Femur (tissue), 1 donor: ENCODE measurements around the gene SMCO2.

Source experiments
- DNase-seq: peaks from one replicate; pipeline ENCODE4 v3.0.0-alpha.2; 2017

SMCO2 gene

DNA sequence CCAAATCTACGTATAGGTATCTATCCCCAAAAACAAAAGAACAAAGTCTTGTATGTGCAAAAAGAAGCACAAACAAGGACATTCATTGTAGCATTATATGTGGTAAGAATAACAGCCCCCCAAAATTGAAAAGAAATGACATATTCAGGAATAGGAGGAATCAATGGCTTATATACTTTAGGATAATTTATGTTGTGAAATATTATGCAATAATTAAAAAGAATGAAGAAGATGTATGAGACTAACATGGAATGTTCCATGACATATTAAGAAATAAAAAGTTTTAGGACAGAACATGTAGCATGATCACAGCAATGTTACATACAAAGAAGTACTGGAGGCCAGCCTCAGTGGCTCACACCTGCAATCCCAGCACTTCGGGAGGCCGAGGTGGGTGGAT, 9.1 kb downstream of the SMCO2 start:
- no peak for DNase-seq

- no peak for DNase-seq
Observed at GRCh38 chr12:27456618-27457017, 10.1 kb downstream of the SMCO2 start.

GRCh38 chr12:27460471-27460978, 14.0 kb downstream of the SMCO2 start:
- no peak for DNase-seq

- DNase-seq, result no peak
Observed at GRCh38 chr12:27462151-27462694, 15.7 kb downstream of the SMCO2 start.

DNA sequence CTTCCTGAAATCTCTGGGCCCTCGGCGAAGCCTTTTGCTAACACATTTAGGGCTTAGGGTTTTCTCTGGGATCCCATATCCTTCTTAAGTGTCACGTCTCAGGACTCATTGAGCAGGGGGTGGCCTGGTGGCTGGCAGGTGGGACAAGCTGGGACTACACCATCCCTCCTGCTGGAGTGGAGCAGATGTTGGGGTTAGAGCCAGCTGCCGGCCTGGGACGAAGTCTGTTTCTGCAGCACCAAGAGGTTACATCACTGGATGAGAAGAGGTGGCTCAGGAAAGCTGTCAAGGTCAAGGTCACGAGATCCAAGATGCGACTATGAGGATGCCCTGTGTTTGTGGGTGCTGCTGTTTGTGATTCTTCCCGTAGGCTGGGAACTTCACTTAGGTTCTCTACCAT, 16.3 kb downstream of the SMCO2 start:
- DNase-seq, result no peak

- no peak for DNase-seq
Observed at GRCh38 chr12:27463511-27464219, 17.1 kb downstream of the SMCO2 start.

GRCh38 chr12:27464220-27464554, 17.7 kb downstream of the SMCO2 start:
- peak; percentile 63 for DNase-seq

- no peak for DNase-seq
Observed at GRCh38 chr12:27467641-27468040, 21.1 kb downstream of the SMCO2 start.

DNA sequence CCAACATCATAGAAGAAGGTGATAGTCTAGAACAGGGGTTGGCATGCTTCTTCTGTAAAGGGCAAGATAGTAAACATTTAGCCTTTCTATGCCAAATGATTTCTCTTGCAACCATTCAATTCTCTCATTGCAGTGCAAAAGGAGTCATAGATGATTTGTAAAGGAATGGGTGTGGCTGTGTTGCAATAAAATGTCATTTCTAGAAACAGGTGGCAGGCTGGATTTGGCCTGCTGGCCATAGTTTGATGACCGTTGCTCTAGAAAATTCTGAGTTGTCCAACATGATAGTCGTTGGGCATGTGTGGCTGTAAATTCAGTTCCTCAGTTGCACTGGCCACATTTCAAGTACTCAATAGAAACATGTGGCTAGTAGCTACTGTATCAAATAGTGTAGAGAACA, 21.7 kb downstream of the SMCO2 start:
- no peak for DNase-seq

- DNase-seq, result no peak
Observed at GRCh38 chr12:27469176-27469736, 22.7 kb downstream of the SMCO2 start.

DNA sequence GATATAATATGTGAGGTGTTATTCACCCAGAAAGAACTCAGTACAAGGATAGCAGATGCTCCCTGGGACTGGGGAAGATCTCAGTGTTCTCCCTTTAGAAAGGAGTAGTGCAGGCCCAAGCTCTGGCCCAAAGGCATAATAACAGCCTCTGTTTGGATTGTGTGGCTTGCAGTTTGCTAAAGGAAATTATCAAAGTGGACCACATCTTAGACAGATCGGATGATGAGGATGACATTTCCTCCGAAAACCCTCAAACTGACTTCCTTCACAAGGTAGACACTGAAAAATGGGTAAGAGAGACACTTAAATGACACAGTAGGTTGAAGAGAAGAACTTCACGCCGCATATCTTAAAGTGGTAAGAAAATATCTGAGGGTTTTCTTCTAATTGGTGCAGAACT, 26.1 kb downstream of the SMCO2 start:
- no peak for DNase-seq

- no peak for DNase-seq
Observed at GRCh38 chr12:27474344-27474743, 27.8 kb downstream of the SMCO2 start.

DNA sequence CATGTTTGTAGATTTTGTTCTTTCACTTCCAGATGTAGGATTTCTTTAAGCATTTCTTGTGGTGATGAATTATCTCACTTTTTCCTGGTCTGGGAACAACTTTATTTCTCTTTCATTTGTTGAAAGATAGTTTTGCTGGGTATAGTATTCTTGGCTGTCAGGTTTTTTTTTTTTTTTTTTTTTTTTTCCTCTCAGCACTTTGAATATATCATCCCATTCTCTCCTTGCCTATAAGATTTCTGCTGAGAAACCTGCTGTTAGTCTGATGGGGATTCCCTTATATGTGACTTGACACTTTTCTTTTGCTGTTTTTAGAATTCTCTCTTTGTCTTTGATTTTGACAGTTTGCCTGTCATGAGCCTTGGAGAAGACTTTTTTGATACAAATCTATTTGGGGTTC, 30.5 kb downstream of the SMCO2 start:
- DNase-seq, result no peak

DNA sequence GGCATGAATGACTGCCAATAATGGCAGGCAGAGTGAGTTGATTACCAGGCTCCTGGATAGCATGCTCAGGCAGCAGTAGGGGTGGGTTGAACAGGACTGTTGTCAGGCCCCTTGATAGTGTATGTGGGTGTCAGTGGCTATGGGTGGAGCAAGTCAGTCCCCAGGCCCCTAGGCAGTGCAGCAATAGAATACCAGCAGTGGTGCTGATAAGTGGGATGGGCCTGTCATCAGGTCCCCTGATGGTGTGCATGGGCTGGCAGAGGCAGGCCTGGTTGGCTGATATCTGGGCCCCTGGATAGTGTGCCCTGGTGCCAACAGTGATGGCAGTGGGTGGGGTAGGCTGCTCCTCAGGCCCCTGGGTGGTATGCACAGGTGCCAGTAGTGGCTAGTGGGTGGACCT, 32.4 kb downstream of the SMCO2 start:
- DNase-seq, result no peak

- DNase-seq, result no peak
Observed at GRCh38 chr12:27480016-27480415, 33.5 kb downstream of the SMCO2 start.

GRCh38 chr12:27486961-27487360, 40.4 kb downstream of the SMCO2 start:
- DNase-seq, result no peak

- DNase-seq, result no peak
Observed at GRCh38 chr12:27488479-27488878, 41.9 kb downstream of the SMCO2 start.

DNA sequence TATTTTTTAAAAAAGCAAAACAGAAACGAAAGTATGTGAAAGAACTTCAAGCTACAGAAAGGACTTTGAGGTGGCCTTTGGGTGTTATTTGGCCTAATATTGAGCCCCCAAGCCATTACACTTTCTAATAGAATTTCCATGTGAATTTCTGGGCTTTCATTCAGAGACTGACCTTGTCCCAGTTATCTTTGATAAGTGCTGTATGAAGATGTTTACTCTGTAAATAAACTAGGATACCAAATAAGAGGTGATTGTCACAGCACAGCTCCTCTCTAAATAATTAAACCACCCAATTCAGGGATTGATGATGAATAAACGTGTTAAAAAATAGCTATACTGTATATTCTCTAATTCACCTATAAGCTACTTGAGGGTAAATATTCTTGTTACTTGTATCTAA, 44.7 kb downstream of the SMCO2 start:
- DNase-seq, result no peak

DNA sequence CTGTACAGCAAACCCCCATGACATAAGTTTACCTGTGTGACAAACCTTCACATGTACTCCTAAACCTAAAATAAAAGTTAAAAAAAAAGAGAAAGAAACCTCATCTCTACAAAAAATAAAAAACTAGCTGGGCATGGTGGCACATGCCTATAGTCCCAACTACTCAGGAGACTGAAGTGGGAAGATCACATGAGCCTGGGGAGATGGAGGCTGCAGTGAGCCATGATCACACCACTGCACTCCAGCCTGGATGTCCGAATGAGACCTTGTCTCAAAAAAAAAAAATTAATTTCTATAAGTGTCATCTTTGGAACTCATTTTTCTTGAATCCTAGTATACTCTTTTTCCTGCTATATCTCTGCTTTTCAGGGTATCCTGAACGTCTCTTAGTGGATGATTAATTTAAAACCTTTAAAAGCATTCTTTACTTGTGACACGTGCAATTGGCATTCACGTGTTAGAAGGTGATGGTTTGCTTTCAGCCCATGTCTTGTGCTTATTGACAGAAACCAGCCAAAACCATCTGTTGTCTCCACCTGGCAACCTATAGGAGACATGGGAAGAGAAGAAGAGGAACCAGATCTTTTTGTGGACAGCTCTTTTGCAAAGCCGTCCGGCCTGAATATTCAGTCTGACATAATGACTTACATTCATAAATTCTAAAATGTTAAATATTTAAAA, 46.9 kb downstream of the SMCO2 start:
- no peak for DNase-seq

DNA sequence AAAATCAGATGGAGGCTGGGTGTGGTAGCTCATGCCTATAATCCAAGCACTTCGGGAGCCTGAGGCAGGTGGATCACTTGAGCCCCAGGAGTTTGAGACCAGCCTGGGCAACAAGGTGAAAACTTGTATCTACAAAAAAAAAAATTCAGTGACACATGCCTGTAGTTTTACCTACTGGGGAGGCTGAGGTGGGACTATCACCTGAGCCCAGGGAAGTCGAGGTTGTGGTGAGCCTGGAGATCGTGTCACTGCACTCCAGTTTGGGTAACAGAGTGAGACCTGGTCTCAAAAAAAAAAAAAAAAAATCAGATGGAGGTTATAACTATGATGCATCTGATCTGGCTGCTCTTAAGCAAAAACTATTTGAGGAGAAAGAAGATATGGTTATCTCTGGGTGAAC, 50.9 kb downstream of the SMCO2 start:
- no peak for DNase-seq

DNA sequence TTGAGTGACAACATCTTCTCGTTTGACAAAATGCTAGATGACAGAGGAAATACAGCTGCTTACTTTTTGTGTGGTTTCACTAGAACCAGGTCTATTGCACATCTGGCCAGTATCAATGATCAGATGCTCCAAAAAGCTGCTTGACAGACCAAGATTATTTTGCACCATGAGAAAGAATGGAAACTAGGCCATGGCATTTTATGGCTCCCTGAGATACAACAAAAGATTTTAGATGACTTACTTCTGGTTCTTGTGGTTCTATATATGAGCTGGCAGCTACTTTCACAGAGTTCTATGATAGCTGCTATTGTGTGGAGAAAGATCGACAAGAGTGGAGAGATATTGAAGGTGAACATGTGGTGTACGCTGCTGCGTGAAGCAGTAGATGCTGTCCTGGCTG, 51.6 kb downstream of the SMCO2 start:
- no peak for DNase-seq

DNA sequence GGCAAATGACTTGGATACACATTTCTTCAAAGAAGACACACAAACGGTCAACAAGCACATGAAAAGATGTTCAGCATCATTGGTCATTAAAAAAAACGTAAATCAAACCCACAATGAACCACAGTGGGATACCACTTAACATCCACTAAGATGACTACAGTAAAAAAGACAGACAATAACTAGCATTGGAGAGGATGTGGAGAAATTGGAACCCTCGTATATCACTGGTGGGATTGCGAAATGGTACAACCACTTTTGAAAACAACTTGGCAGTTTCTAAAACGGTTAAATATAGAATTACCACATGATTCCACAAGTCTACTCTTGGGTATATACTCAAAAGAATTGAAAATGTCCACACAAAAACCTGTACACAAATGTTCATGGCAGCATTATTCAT, 52.2 kb downstream of the SMCO2 start:
- no peak for DNase-seq

- DNase-seq, result no peak
Observed at GRCh38 chr12:27499377-27499776, 52.8 kb downstream of the SMCO2 start.

GRCh38 chr12:27500546-27500945, 54.0 kb downstream of the SMCO2 start:
- no peak for DNase-seq
